Hepatocyte (in vitro differentiated cells): Measurements from ENCODE around the gene AMIGO3. TPM values are rescaled to one million over a fixed set of nuclear protein-coding genes. Genes with fewer than 3 reads are reported as not detected.

Experiments used
- DNase-seq: peaks from one replicate; pipeline ENCODE4 v3.0.0-alpha.2; 2016; ENCODE audit warnings: low spot score
- H2AFZ ChIP-seq: fragments of 200-600 bp; sonication (generic); 2 replicates; pipeline ENCODE4 v1.6.0; 2016; ENCODE audit warnings: antibody characterized with exemption, mild to moderate bottlenecking
- H3K27ac ChIP-seq: fragments of 200-600 bp; sonication (generic); 2 replicates; pipeline ENCODE4 v1.5.1; 2016; ENCODE audit warnings: mild to moderate bottlenecking
- H3K27me3 ChIP-seq: fragments of 200-600 bp; sonication (generic); 2 replicates; pipeline ENCODE4 v1.6.1; 2016
- H3K36me3 ChIP-seq: fragments of 200-600 bp; sonication (generic); replicated peaks from 2 replicates; pipeline ENCODE4 v1.5.1; 2016; ENCODE audit warnings: low read depth; ENCODE audit not compliant: insufficient read depth
- H3K4me1 ChIP-seq: fragments of 200-600 bp; sonication (generic); 2 replicates; pipeline ENCODE4 v1.5.1; 2016; ENCODE audit warnings: mild to moderate bottlenecking, moderate library complexity; ENCODE audit not compliant: insufficient read depth
- H3K4me2 ChIP-seq: fragments of 200-600 bp; sonication (generic); 2 replicates; pipeline ENCODE4 v1.6.0; 2016
- H3K4me3 ChIP-seq: fragments of 200-600 bp; sonication (generic); 2 replicates; pipeline ENCODE4 v1.5.1; 2016; ENCODE audit warnings: mild to moderate bottlenecking
- H3K79me2 ChIP-seq: fragments of 200-600 bp; sonication (generic); 2 replicates; pipeline ENCODE4 v1.6.0; 2017; ENCODE audit warnings: mild to moderate bottlenecking
- H3K9me2 ChIP-seq: fragments of 200-600 bp; sonication (generic); replicated peaks from 2 replicates; pipeline ENCODE4 v1.6.0; 2017; ENCODE audit warnings: mild to moderate bottlenecking; ENCODE audit not compliant: insufficient read depth
- H3K9me3 ChIP-seq: fragments of 200-600 bp; sonication (generic); 2 replicates; pipeline ENCODE4 v1.5.1; 2016; ENCODE audit warnings: low read depth, mild to moderate bottlenecking
- H4K20me1 ChIP-seq: fragments of 200-600 bp; sonication (generic); 2 replicates; pipeline ENCODE4 v1.6.0; 2016; ENCODE audit warnings: mild to moderate bottlenecking; ENCODE audit not compliant: insufficient read depth, poor library complexity, severe bottlenecking
- EZH2 ChIP-seq: fragments of 200-600 bp; sonication (generic); IDR thresholded peaks from 2 replicates; pipeline ENCODE4 v1.6.1; 2016; ENCODE audit warnings: antibody characterized with exemption, mild to moderate bottlenecking, borderline replicate concordance
- EZH2phosphoT487 ChIP-seq: fragments of 200-600 bp; sonication (generic); IDR thresholded peaks from one replicate; pipeline ENCODE4 v1.6.1; 2018; ENCODE audit warnings: antibody characterized with exemption, mild to moderate bottlenecking, low read depth, moderate library complexity; ENCODE audit not compliant: unreplicated experiment, severe bottlenecking
- WGBS: methylation state at CpG from one replicate; pipeline ENCODE4 v1.1.6; 2016; ENCODE audit warnings: low lambda C conversion rate; ENCODE audit errors: missing lambda C conversion rate; 5-methylcytosine and 5-hydroxymethylcytosine counted together
- polyA plus RNA-seq: library from polyadenylated mRNA; unstranded; fragments of >200 nt; fragmentation: Nextera tagmentation; extraction: Ambion mirVana; gene quantifications from 2 replicates; pipeline ENCODE4 v1.2.1, GENCODE V29; 2016
- total RNA-seq: library from RNA; depleted of rRNA; stranded (reverse); fragments of >200 nt; gene quantifications from 2 replicates; pipeline ENCODE4 v1.2.3, GENCODE V29; 2014
- TF ChIP-seq, protein P1 (sequence below): fragments of 200-600 bp; sonication (generic); IDR thresholded peaks from 2 replicates; pipeline ENCODE4 v1.5.1; 2016; ENCODE audit warnings: antibody characterized with exemption, mild to moderate bottlenecking; ENCODE audit not compliant: poor library complexity

Gene AMIGO3
- total and polyA plus RNA-seq, 2 experiments from 2014 or later = 0.57 to 1.7 TPM

DNA sequence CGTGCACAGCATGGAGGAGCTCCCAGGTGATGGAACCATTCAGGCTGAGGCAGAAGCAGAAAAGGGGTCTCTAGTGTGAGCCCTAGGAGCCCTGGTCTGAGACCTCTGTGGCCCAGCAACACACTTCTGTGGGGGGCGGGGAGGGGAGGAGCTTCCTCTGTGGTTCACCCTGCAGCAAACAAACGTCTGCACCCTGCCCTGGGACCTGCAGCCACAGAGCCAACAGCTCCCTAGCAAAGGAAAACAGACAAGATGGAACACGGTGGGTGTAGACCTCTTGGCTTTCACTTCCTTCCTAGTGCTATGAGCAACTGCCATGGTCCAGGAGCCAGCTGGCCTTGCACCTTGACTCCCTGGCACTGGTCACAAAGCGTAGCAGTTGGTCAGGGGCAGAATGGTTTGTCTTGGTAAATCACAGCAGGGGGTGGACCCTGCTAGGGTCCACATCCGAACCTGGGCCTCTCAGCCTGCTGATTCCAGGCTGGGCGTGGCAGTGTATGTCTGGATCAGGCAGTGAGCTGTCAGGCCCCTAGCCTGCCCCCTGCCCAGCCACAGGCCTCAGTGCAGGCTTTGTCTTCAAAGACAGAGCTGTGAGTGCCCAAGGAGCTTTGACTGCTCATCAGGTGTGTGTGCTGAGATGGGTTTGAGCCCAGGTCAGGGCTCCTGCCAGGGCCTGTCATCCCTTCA lies 6.7 kb downstream of the AMIGO3 start:
- Histone ChIP-seq H3K79me2 (no peaks in the 10 kb centered on the region), H3K4me3 (no peak overlapping the region), H3K9me2 (no peaks in the 10 kb centered on the region), H3K4me1 (no peaks in the 10 kb centered on the region), H3K27me3 (no peaks in the 10 kb centered on the region), H4K20me1 (no peaks in the 10 kb centered on the region), H3K9me3 (no peaks in the 10 kb centered on the region), H2AFZ (no peak overlapping the region), H3K27ac (no peak overlapping the region), H3K36me3 (no peaks in the 10 kb centered on the region), H3K4me2 (no peak overlapping the region)
- WGBS = 76% methylated on average over 7 of the region's 7 CpGs
- no peak for DNase-seq
- TF ChIP-seq EZH2 (no peak), EZH2phosphoT487 (no peak)
- TF ChIP-seq, protein P1, sequence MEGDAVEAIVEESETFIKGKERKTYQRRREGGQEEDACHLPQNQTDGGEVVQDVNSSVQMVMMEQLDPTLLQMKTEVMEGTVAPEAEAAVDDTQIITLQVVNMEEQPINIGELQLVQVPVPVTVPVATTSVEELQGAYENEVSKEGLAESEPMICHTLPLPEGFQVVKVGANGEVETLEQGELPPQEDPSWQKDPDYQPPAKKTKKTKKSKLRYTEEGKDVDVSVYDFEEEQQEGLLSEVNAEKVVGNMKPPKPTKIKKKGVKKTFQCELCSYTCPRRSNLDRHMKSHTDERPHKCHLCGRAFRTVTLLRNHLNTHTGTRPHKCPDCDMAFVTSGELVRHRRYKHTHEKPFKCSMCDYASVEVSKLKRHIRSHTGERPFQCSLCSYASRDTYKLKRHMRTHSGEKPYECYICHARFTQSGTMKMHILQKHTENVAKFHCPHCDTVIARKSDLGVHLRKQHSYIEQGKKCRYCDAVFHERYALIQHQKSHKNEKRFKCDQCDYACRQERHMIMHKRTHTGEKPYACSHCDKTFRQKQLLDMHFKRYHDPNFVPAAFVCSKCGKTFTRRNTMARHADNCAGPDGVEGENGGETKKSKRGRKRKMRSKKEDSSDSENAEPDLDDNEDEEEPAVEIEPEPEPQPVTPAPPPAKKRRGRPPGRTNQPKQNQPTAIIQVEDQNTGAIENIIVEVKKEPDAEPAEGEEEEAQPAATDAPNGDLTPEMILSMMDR = no peak

DNA sequence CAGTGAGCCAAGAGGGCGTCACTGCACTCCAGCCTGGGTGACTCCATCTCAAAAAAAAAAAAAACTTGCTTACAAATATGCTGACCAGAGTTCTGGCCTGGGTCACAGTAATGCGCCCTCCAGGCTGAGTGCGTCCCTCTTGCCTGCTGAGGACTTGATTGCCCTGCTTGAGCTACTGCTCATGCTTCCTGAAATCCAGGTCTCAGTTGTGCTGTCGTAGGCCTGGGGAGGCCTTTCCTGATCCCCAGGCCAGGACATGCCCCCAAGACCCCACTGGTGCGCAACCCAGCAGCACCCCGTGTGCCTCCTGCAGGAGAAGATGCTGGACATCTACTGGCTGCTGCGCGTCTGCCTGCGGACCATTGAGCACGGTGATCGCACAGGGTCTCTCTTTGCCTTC lies 7.3 kb downstream of the AMIGO3 start:
- WGBS = 93% methylated on average over 11 of the region's 11 CpGs
- H3K27me3 ChIP-seq = no peaks in the 10 kb centered on the region
- H3K4me1 ChIP-seq = no peaks in the 10 kb centered on the region
- TF ChIP-seq, protein P1 = no peak
- no peak for TF ChIP-seq EZH2phosphoT487
- no peak for TF ChIP-seq EZH2
- no peak overlapping the region for H3K27ac ChIP-seq
- H3K9me2 ChIP-seq = no peaks in the 10 kb centered on the region
- no peaks in the 10 kb centered on the region for H3K79me2 ChIP-seq
- no peak overlapping the region for H3K4me2 ChIP-seq
- H3K9me3 ChIP-seq = no peaks in the 10 kb centered on the region
- no peak for DNase-seq
- no peaks in the 10 kb centered on the region for H3K36me3 ChIP-seq
- H2AFZ ChIP-seq = no peak overlapping the region
- no peak overlapping the region for H3K4me3 ChIP-seq
- no peaks in the 10 kb centered on the region for H4K20me1 ChIP-seq

DNA sequence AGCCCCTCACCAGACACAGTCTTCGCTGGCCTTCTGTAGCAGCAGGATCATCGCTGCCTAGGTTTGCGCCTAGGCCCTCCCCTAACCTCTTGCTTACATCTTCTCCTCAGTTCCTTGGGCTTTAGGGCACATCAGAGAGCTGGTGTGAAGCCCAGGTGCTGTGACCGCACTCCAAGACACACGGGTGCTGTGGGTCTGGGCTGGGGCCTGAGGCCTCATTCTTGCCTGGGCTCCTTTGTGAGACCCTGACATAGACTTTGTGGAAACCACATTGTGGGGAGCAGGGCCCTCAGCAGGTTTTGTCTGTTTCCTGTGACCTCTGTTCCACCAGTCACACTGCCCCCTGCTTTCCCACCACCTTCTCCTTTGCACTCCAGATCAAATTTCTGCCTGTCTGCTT lies 8.0 kb downstream of the AMIGO3 start:
- Histone ChIP-seq H3K4me2 (no peak overlapping the region), H4K20me1 (no peaks in the 10 kb centered on the region), H3K4me3 (no peak overlapping the region), H3K4me1 (no peaks in the 10 kb centered on the region), H3K27me3 (no peaks in the 10 kb centered on the region), H3K79me2 (no peaks in the 10 kb centered on the region), H3K36me3 (no peaks in the 10 kb centered on the region), H2AFZ (no peak overlapping the region), H3K9me2 (no peaks in the 10 kb centered on the region), H3K9me3 (no peaks in the 10 kb centered on the region), H3K27ac (no peak overlapping the region)
- WGBS = 97% methylated on average over 5 of the region's 5 CpGs
- no peak for TF ChIP-seq EZH2phosphoT487
- no peak for TF ChIP-seq EZH2
- TF ChIP-seq, protein P1 = no peak
- no peak for DNase-seq

DNA sequence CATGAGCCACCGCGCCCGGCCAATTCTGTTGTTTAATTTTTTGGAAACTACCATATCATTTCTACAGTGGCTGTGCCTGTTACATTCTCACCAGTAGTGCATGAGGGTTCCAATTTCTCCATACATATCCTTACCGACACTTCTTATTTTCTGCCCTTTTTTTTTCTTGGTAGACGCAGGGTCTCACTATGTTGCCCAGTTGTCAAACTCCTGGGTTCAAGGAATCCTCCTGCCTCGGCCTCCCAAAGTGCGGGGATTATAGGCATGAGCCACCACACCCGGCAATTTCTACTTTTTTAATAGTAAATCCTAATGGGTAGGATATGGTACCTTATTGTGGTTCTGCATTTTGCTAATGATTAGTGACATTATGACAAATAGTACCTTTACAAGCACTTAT lies 9.6 kb downstream of the AMIGO3 start:
- H3K27me3 ChIP-seq = no peaks in the 10 kb centered on the region
- DNase-seq = no peak
- no peak overlapping the region for H3K4me2 ChIP-seq
- H3K27ac ChIP-seq = no peak overlapping the region
- no peaks in the 10 kb centered on the region for H3K9me3 ChIP-seq
- TF ChIP-seq, protein P1 = no peak
- TF ChIP-seq EZH2phosphoT487 = no peak
- no peak for TF ChIP-seq EZH2
- H3K36me3 ChIP-seq = no peaks in the 10 kb centered on the region
- 96% methylated on average over 8 of the region's 8 CpGs for WGBS
- H3K79me2 ChIP-seq = no peaks in the 10 kb centered on the region
- no peaks in the 10 kb centered on the region for H3K9me2 ChIP-seq
- H2AFZ ChIP-seq = no peak overlapping the region
- H4K20me1 ChIP-seq = no peaks in the 10 kb centered on the region
- H3K4me1 ChIP-seq = no peaks in the 10 kb centered on the region
- no peak overlapping the region for H3K4me3 ChIP-seq
